T47D (cell line): ENCODE measurements around the gene PIK3R6.
"Not testable (repeated sequence)": the region's sequence is repeated elsewhere in the genome, so short reads cannot be mapped to it uniquely, and the experiment has no call there.

Experiments
- DNase-seq, 2 experiments: peaks; one replicate each; pipeline versions ENCODE4 v3.0.0 to v3.0.0-alpha.2; 2011 to 2012; ENCODE audit warnings: low read depth in 1 of 2, low spot score in 1 of 2
- JUND ChIP-seq: IDR thresholded peaks from 2 replicates; pipeline ENCODE4 v1.6.1; 2012; ENCODE audit warnings: low read depth
- in situ Hi-C: cut with HindIII; loops from 2 replicates; pipeline ENCODE4 v1.10.0; 2016; ENCODE audit warnings: low sequenced_read_pairs, low pct_unique_long_range_greater_than_20kb

Gene PIK3R6

GRCh38 chr17:8820311-8821010 lies 47.0 kb downstream of the PIK3R6 start:
- no peak for TF ChIP-seq JUND
- in situ Hi-C loops, result no loop called here
- DNase-seq, result no peak

- no peak for DNase-seq
- TF ChIP-seq JUND, result no peak
- in situ Hi-C loops, result no loop called here
These were observed 48.7 kb downstream of the PIK3R6 start for GRCh38 chr17:8818654-8819330.

GRCh38 chr17:8818047-8818446 lies 49.4 kb downstream of the PIK3R6 start:
- in situ Hi-C loops, result no loop called here
- no peak for DNase-seq
- no peak for TF ChIP-seq JUND

GRCh38 chr17:8806926-8807550 lies 60.4 kb downstream of the PIK3R6 start:
- no peak for TF ChIP-seq JUND
- no peak for DNase-seq
- in situ Hi-C loops, result no loop called here

GRCh38 chr17:8806253-8806925 lies 61.1 kb downstream of the PIK3R6 start:
- no peak for DNase-seq
- in situ Hi-C loops, result no loop called here
- TF ChIP-seq JUND, result no peak

GRCh38 chr17:8805396-8805795 lies 62.1 kb downstream of the PIK3R6 start:
- in situ Hi-C loops, DNase-seq: not testable (repeated sequence)

- in situ Hi-C loops, result no loop called here
- peak in 1 of 2 experiments; percentile 42 for DNase-seq
- TF ChIP-seq JUND, result no peak
These were observed 63.7 kb downstream of the PIK3R6 start for GRCh38 chr17:8803531-8804420.

- in situ Hi-C loops, result no loop called here
- DNase-seq, result no peak
- no peak for TF ChIP-seq JUND
These were observed 66.2 kb downstream of the PIK3R6 start for GRCh38 chr17:8801135-8801840.

- in situ Hi-C loops, result no loop called here
- DNase-seq, result no peak
- no peak for TF ChIP-seq JUND
These were observed 66.8 kb downstream of the PIK3R6 start for GRCh38 chr17:8800656-8801055.

- in situ Hi-C loops, result no loop called here
- DNase-seq, result no peak
- no peak for TF ChIP-seq JUND
These were observed 67.8 kb downstream of the PIK3R6 start for GRCh38 chr17:8799570-8800212.
